NK-92 (cell line): Measurements from ENCODE around the gene CDC42BPB.
"Not testable (repeated sequence)": the region's sequence is repeated elsewhere in the genome, so short reads cannot be mapped to it uniquely, and the experiment has no call there.

ENCODE experiments used
- DNase-seq: peaks from one replicate; lab custom pipeline; 2025; ENCODE audit not compliant: unreplicated experiment; lab: John Stamatoyannopoulos, UW

The CDC42BPB gene

GRCh38 chr14:102902523-102903247, 154.7 kb downstream of the CDC42BPB start:
- DNase-seq, result no peak

- no peak for DNase-seq
Measured at GRCh38 chr14:102902086-102902485, 155.3 kb downstream of the CDC42BPB start.

- DNase-seq, result no peak
Measured at GRCh38 chr14:102901633-102902032, 155.7 kb downstream of the CDC42BPB start.

GRCh38 chr14:102900631-102901571, 156.4 kb downstream of the CDC42BPB start:
- DNase-seq, result no peak

- DNase-seq, result no peak
Measured at GRCh38 chr14:102899516-102899900, 157.8 kb downstream of the CDC42BPB start.

GRCh38 chr14:102898776-102899515, 158.4 kb downstream of the CDC42BPB start:
- DNase-seq, result no peak

GRCh38 chr14:102898298-102898697, 159.1 kb downstream of the CDC42BPB start:
- DNase-seq, result no peak

GRCh38 chr14:102897299-102898027, 159.9 kb downstream of the CDC42BPB start:
- no peak for DNase-seq

GRCh38 chr14:102896735-102897134, 160.6 kb downstream of the CDC42BPB start:
- DNase-seq, result not testable (repeated sequence)

GRCh38 chr14:102893452-102893851, 163.9 kb downstream of the CDC42BPB start:
- DNase-seq, result no peak

- DNase-seq, result no peak
Measured at GRCh38 chr14:102892651-102893050, 164.7 kb downstream of the CDC42BPB start.

GRCh38 chr14:102891556-102891955, 165.8 kb downstream of the CDC42BPB start:
- DNase-seq, result no peak

- no peak for DNase-seq
Measured at GRCh38 chr14:102891111-102891510, 166.2 kb downstream of the CDC42BPB start.

- no peak for DNase-seq
Measured at GRCh38 chr14:102889615-102890014, 167.7 kb downstream of the CDC42BPB start.

- no peak for DNase-seq
Measured at GRCh38 chr14:102888748-102889147, 168.6 kb downstream of the CDC42BPB start.

GRCh38 chr14:102885737-102886447, 171.5 kb downstream of the CDC42BPB start:
- no peak for DNase-seq

- DNase-seq, result no peak
Measured at GRCh38 chr14:102883554-102883953, 173.8 kb downstream of the CDC42BPB start.

GRCh38 chr14:102883089-102883541, 174.2 kb downstream of the CDC42BPB start:
- no peak for DNase-seq
